Panc1 (cell line): ENCODE measurements around the gene ITFG2.
"Not testable (repeated sequence)": the region's sequence is repeated elsewhere in the genome, so short reads cannot be mapped to it uniquely, and the experiment has no call there.

Source experiments
- CTCF ChIP-seq: fragments of 450-650 bp; IDR thresholded peaks from 2 replicates; pipeline ENCODE4 v1.5.1; 2017; ENCODE audit warnings: mild to moderate bottlenecking
- POLR2AphosphoS5 ChIP-seq: IDR thresholded peaks from 2 replicates; pipeline ENCODE4 v1.6.1; 2012; ENCODE audit warnings: mild to moderate bottlenecking, low read depth, low read length, moderate library complexity
- REST ChIP-seq, 2 experiments: IDR thresholded peaks; 2 replicates each; pipeline ENCODE4 v1.6.1; 2011 to 2012; ENCODE audit warnings: low read depth in 2 of 2, control low read depth in 1 of 2, low read length in 1 of 2, mild to moderate bottlenecking in 1 of 2, moderate library complexity in 1 of 2; ENCODE audit not compliant: insufficient read depth in 1 of 2
- SIN3A ChIP-seq: IDR thresholded peaks from 2 replicates; pipeline ENCODE4 v1.6.1; 2012; ENCODE audit warnings: low read depth, mild to moderate bottlenecking, low read length, moderate library complexity, borderline replicate concordance; ENCODE audit not compliant: insufficient read depth
- TCF7L2 ChIP-seq: IDR thresholded peaks from 2 replicates; pipeline ENCODE4 v1.6.1; 2011; ENCODE audit warnings: mild to moderate bottlenecking, low read depth, low read length, inconsistent platforms

GRCh38 chr12:2770544-2770943 lies 41.9 kb upstream of the ITFG2 start:
- not testable (repeated sequence) for TF ChIP-seq CTCF; REST (IDR thresholded peaks at IDR 0.05; ENCODE audit: insufficient read depth in 1 of 2, low read depth in 2 of 2, low read length in 1 of 2); TCF7L2; POLR2AphosphoS5; SIN3A
